Measurements from ENCODE around the gene BCL2L12. TPM values are rescaled to one million over a fixed set of nuclear protein-coding genes. Genes with fewer than 3 reads are reported as not detected.

The BCL2L12 gene
- total and polyA plus RNA-seq, 2 of the 13 experiments (the other 11 are each of a cell fraction or from before 2014, with no cell fraction given): 26.8 to 40.8 TPM

DNA sequence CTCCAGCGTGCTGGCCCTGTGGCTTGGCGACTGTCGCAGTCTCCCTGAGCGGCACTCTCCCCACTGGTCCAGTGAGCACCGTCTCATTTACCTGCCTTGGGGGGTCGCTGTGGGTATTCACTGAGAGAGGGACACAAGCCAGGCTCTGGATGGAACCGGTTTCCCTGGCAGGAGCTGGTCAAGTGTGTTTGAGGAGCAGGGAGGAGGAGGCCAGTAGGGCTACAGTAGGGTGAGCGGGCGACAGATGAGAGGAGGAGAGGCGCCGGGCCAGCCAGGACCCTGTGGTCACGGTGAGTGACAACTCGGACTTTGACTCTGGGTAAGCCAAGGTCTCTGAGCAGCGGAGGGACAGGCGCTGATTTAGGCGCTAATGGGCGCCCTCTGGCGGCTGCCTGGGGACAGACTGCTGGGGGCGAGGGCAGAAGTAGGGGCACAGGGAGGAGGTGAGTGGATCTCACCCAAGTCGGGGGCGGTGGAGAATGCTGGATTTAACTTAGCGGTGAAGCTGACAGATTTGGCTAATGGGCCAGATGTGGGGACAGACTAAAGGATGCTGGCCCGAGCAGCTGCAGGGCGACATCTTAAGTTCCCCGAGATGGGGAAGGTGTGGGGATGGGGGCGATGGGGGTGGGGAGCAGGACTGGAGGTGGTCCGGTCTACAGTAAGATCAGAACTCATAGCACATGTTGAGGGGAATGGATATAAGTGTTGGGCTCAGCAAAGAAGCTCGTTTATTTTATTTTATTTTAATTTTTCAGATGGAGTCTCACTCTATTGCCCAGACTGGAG lies 6.6 kb downstream of the BCL2L12 start (continued):
- peak; percentile 84; the same call in 1 of the 2 replicates for TF ChIP-seq ZFP90 (CRISPR knock-in tag; IDR thresholded peaks at IDR 0.05; ENCODE audit: borderline replicate concordance)
- TF ChIP-seq ZNF383 (CRISPR knock-in tag; IDR thresholded peaks at IDR 0.05; ENCODE audit: borderline replicate concordance): no peak
- TF ChIP-seq, protein P1, sequence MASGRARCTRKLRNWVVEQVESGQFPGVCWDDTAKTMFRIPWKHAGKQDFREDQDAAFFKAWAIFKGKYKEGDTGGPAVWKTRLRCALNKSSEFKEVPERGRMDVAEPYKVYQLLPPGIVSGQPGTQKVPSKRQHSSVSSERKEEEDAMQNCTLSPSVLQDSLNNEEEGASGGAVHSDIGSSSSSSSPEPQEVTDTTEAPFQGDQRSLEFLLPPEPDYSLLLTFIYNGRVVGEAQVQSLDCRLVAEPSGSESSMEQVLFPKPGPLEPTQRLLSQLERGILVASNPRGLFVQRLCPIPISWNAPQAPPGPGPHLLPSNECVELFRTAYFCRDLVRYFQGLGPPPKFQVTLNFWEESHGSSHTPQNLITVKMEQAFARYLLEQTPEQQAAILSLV (CRISPR knock-in tag; IDR thresholded peaks at IDR 0.05; ENCODE audit: borderline replicate concordance): no peak
- TF ChIP-seq MYNN (CRISPR knock-in tag; IDR thresholded peaks at IDR 0.05; ENCODE audit: low read depth): no peak
- TF ChIP-seq FOXC1 (CRISPR knock-in tag; IDR thresholded peaks at IDR 0.05; ENCODE audit: borderline replicate concordance): no peak
- TF ChIP-seq ZBTB3 (CRISPR knock-in tag; IDR thresholded peaks at IDR 0.05; ENCODE audit: borderline replicate concordance, low read depth): no peak
- peak; percentile 62 for TF ChIP-seq TEAD3 (CRISPR knock-in tag; optimal IDR thresholded peaks at IDR 0.05; ENCODE audit: borderline replicate concordance)
- TF ChIP-seq ZNF777 (CRISPR knock-in tag; IDR thresholded peaks at IDR 0.05): 0 out of 2 replicates have a peak, but pooled peaks have one; percentile 17
- TF ChIP-seq ZNF17 (CRISPR knock-in tag; IDR thresholded peaks at IDR 0.05): no peak
- TF ChIP-seq KDM6A (CRISPR knock-in tag; IDR thresholded peaks at IDR 0.05; ENCODE audit: low read depth): 0 out of 2 replicates have a peak, but pooled peaks have one; percentile 49
- TF ChIP-seq ZNF772 (CRISPR knock-in tag; IDR thresholded peaks at IDR 0.05): peak; percentile 75; the same call in 1 of the 2 replicates
- TF ChIP-seq ZNF644 (CRISPR knock-in tag; IDR thresholded peaks at IDR 0.05; ENCODE audit: low read depth): 0 out of 2 replicates have a peak, but pooled peaks have one; percentile 36
- no peak for TF ChIP-seq MAFK (conservative IDR thresholded peaks at IDR 0.05 in 1 of 2, IDR thresholded peaks at IDR 0.05 in 1 of 2; ENCODE audit: low read length in 2 of 2)
- TF ChIP-seq, protein P2, sequence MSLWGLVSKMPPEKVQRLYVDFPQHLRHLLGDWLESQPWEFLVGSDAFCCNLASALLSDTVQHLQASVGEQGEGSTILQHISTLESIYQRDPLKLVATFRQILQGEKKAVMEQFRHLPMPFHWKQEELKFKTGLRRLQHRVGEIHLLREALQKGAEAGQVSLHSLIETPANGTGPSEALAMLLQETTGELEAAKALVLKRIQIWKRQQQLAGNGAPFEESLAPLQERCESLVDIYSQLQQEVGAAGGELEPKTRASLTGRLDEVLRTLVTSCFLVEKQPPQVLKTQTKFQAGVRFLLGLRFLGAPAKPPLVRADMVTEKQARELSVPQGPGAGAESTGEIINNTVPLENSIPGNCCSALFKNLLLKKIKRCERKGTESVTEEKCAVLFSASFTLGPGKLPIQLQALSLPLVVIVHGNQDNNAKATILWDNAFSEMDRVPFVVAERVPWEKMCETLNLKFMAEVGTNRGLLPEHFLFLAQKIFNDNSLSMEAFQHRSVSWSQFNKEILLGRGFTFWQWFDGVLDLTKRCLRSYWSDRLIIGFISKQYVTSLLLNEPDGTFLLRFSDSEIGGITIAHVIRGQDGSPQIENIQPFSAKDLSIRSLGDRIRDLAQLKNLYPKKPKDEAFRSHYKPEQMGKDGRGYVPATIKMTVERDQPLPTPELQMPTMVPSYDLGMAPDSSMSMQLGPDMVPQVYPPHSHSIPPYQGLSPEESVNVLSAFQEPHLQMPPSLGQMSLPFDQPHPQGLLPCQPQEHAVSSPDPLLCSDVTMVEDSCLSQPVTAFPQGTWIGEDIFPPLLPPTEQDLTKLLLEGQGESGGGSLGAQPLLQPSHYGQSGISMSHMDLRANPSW (CRISPR knock-in tag; IDR thresholded peaks at IDR 0.05; ENCODE audit: borderline replicate concordance): no peak
- 0 out of 2 replicates have a peak, but pooled peaks have one; percentile 25 for TF ChIP-seq ZNF232 (CRISPR knock-in tag; IDR thresholded peaks at IDR 0.05; ENCODE audit: borderline replicate concordance)
- TF ChIP-seq NFKB2 (CRISPR knock-in tag; IDR thresholded peaks at IDR 0.05; ENCODE audit: borderline replicate concordance): peak; percentile 64; the same call in 1 of the 2 replicates
- peak; percentile 58; the same call in 1 of the 2 replicates for TF ChIP-seq IRF2 (CRISPR knock-in tag; IDR thresholded peaks at IDR 0.05)
- TF ChIP-seq U2AF1 (optimal IDR thresholded peaks at IDR 0.05; ENCODE audit: low read depth, low read length): peak; percentile 80
- TF ChIP-seq, protein P3, sequence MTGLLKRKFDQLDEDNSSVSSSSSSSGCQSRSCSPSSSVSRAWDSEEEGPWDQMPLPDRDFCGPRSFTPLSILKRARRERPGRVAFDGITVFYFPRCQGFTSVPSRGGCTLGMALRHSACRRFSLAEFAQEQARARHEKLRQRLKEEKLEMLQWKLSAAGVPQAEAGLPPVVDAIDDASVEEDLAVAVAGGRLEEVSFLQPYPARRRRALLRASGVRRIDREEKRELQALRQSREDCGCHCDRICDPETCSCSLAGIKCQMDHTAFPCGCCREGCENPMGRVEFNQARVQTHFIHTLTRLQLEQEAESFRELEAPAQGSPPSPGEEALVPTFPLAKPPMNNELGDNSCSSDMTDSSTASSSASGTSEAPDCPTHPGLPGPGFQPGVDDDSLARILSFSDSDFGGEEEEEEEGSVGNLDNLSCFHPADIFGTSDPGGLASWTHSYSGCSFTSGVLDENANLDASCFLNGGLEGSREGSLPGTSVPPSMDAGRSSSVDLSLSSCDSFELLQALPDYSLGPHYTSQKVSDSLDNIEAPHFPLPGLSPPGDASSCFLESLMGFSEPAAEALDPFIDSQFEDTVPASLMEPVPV (CRISPR knock-in tag; IDR thresholded peaks at IDR 0.05): no peak
- TF ChIP-seq RXRA (CRISPR knock-in tag; IDR thresholded peaks at IDR 0.05): peak; percentile 63; the same call in 1 of the 2 replicates
- no peak; the same call in 1 of the 2 replicates for TF ChIP-seq TGIF2 (CRISPR knock-in tag; IDR thresholded peaks at IDR 0.05)
- TF ChIP-seq ZFYVE20 (CRISPR knock-in tag; IDR thresholded peaks at IDR 0.05; ENCODE audit: borderline replicate concordance, low read depth): no peak
- TF ChIP-seq SP5 (CRISPR knock-in tag; IDR thresholded peaks at IDR 0.05; ENCODE audit: borderline replicate concordance, low read depth): peak; percentile 9; the same call in 1 of the 2 replicates

All from HepG2 (cell line).